Natural killer cell treated with Interleukin-12 subunit alpha and Interleukin-12 subunit beta and Interleukin-15 and Interleukin-18, amount 100 ng/mL, for 72 hours (primary cell): Measurements from ENCODE around the gene TAP2. TPM values are rescaled to one million over a fixed set of nuclear protein-coding genes. Genes with fewer than 3 reads are reported as not detected.

ENCODE experiments used
- ATAC-seq, 2 donors: fragments of 150-1000 bp; cut with Tn5 transposase in 1 of 2; sonication (Bioruptor Pico), chemical (Tn5 transposase) in 1 of 2; 2 replicates each; pipeline ENCODE4 v1.10.0; 2021
- DNase-seq: peaks from one replicate; pipeline ENCODE4 v3.0.0; 2022; ENCODE audit warnings: low spot score
- H3K27ac Mint-ChIP-seq, 2 donors: 1 replicate in 1 of 2; 2 replicates in 1 of 2; pipeline ENCODE4 v1.8.0; 2022; ENCODE audit warnings: mixed read lengths in 2 of 2, mild to moderate bottlenecking in 1 of 2, moderate library complexity in 1 of 2
- H3K27me3 Mint-ChIP-seq, 2 donors: 1 replicate in 1 of 2; 2 replicates in 1 of 2; pipeline ENCODE4 v1.8.0; 2022; ENCODE audit warnings: mixed read lengths in 2 of 2
- H3K36me3 Mint-ChIP-seq: one replicate; pipeline ENCODE4 v1.8.0; 2022; ENCODE audit warnings: mixed read lengths
- H3K4me1 Mint-ChIP-seq, 2 donors: 1 replicate in 1 of 2; 2 replicates in 1 of 2; pipeline ENCODE4 v1.8.0; 2022; ENCODE audit warnings: low read depth in 2 of 2, mixed read lengths in 2 of 2, mild to moderate bottlenecking in 1 of 2
- H3K4me3 Mint-ChIP-seq: one replicate; pipeline ENCODE4 v1.8.0; 2022; ENCODE audit warnings: mixed read lengths
- H3K9me3 Mint-ChIP-seq: 2 replicates; pipeline ENCODE4 v1.8.0; 2022; ENCODE audit warnings: mixed read lengths
- total RNA-seq, 2 donors: library from RNA; stranded (reverse); gene quantifications; one replicate each; pipeline ENCODE4 v1.2.3, GENCODE V29; 2022

TAP2 gene
- total RNA-seq, 2 donors from 2014 or later, result 220 to 252 TPM

- DNase-seq (no peak), ATAC-seq (no peak)
- H3K4me1 Mint-ChIP-seq, result peaks cover 8 to 35% of the 10 kb centered on the region in 2 donors
- no peaks in the 10 kb centered on the region for H3K9me3 Mint-ChIP-seq
- H3K27ac Mint-ChIP-seq, result peak overlapping the region; percentile 47 to 68
- peaks cover 7% of the 10 kb centered on the region for H3K36me3 Mint-ChIP-seq
- H3K27me3 Mint-ChIP-seq, result peaks cover 0 to 4% of the 10 kb centered on the region in 2 donors
- H3K4me3 Mint-ChIP-seq, result no peak overlapping the region
Measured at GRCh38 chr6:32865724-32866443, 27.3 kb upstream of the TAP2 start.

GRCh38 chr6:32862725-32863124, 24.2 kb upstream of the TAP2 start:
- H3K4me3 Mint-ChIP-seq, result no peak overlapping the region
- no peak for DNase-seq
- H3K9me3 Mint-ChIP-seq, result no peaks in the 10 kb centered on the region
- H3K27ac Mint-ChIP-seq, result peak overlapping the region in 1 of 2 donors; percentile 32
- no peaks in the 10 kb centered on the region for H3K27me3 Mint-ChIP-seq
- H3K4me1 Mint-ChIP-seq, result peaks cover 22 to 49% of the 10 kb centered on the region in 2 donors
- peaks cover 22% of the 10 kb centered on the region for H3K36me3 Mint-ChIP-seq
- ATAC-seq, result no peak

GRCh38 chr6:32860674-32861073, 22.1 kb upstream of the TAP2 start:
- Mint-ChIP-seq H3K9me3 (no peaks in the 10 kb centered on the region), H3K27ac (peak overlapping the region; percentile 55 to 88), H3K36me3 (peaks cover 38% of the 10 kb centered on the region), H3K4me1 (peaks cover 34 to 48% of the 10 kb centered on the region in 2 donors), H3K4me3 (no peak overlapping the region), H3K27me3 (no peaks in the 10 kb centered on the region)
- ATAC-seq, result no peak
- no peak for DNase-seq

- peak overlapping the region; percentile 80 to 98 for H3K27ac Mint-ChIP-seq
- H3K4me1 Mint-ChIP-seq, result peaks cover 43 to 56% of the 10 kb centered on the region in 2 donors
- no peak for ATAC-seq
- no peak overlapping the region for H3K4me3 Mint-ChIP-seq
- H3K27me3 Mint-ChIP-seq, result no peaks in the 10 kb centered on the region
- no peak for DNase-seq
- no peaks in the 10 kb centered on the region for H3K9me3 Mint-ChIP-seq
- peaks cover 50% of the 10 kb centered on the region for H3K36me3 Mint-ChIP-seq
Measured at GRCh38 chr6:32858194-32858593, 19.7 kb upstream of the TAP2 start.

GRCh38 chr6:32857156-32857891, 18.8 kb upstream of the TAP2 start:
- no peaks in the 10 kb centered on the region for H3K27me3 Mint-ChIP-seq
- H3K9me3 Mint-ChIP-seq, result no peaks in the 10 kb centered on the region
- peaks cover 56% of the 10 kb centered on the region for H3K36me3 Mint-ChIP-seq
- H3K4me3 Mint-ChIP-seq, result peak overlapping the region; percentile 30
- H3K27ac Mint-ChIP-seq, result peak overlapping the region; percentile 80 to 98
- H3K4me1 Mint-ChIP-seq, result peaks cover 43 to 57% of the 10 kb centered on the region in 2 donors
- ATAC-seq (no peak), DNase-seq (no peak)

- Mint-ChIP-seq H3K27ac (peak overlapping the region; percentile 98 to 100), H3K9me3 (no peaks in the 10 kb centered on the region), H3K36me3 (peaks cover 63% of the 10 kb centered on the region), H3K4me3 (peak overlapping the region; percentile 97), H3K4me1 (peaks cover 52 to 68% of the 10 kb centered on the region in 2 donors), H3K27me3 (no peaks in the 10 kb centered on the region)
- ATAC-seq (no peak), DNase-seq (no peak)
Measured at GRCh38 chr6:32855467-32856174, 17.1 kb upstream of the TAP2 start.

GRCh38 chr6:32854376-32855178, 16.0 kb upstream of the TAP2 start:
- Mint-ChIP-seq H3K27me3 (no peaks in the 10 kb centered on the region), H3K4me1 (peaks cover 57 to 71% of the 10 kb centered on the region in 2 donors), H3K27ac (peak overlapping the region; percentile 98 to 100), H3K9me3 (no peaks in the 10 kb centered on the region), H3K36me3 (peaks cover 71% of the 10 kb centered on the region), H3K4me3 (peak overlapping the region; percentile 97)
- ATAC-seq (peak; percentile 59 to 66), DNase-seq (peak; percentile 82)

- Mint-ChIP-seq H3K4me3 (peak within 1 kb of the TSS; percentile 97), H3K36me3 (peaks cover 76% of the 10 kb centered on the region), H3K4me1 (peaks cover 62 to 74% of the 10 kb centered on the region in 2 donors), H3K27ac (peak within 1 kb of the TSS; percentile 98 to 100), H3K27me3 (no peaks in the 10 kb centered on the region), H3K9me3 (no peaks in the 10 kb centered on the region)
- ATAC-seq (peak; percentile 90 to 92), DNase-seq (peak; percentile 97)
Measured at GRCh38 chr6:32853541-32854375, 15.2 kb upstream of the TAP2 start, which contains the start of the genes PSMB9 and TAP1. Gene PSMB9, plus strand, starts transcription at chr6:32854192. Its CDS starts 38 bp downstream, at chr6:32854230. Gene TAP1, minus strand, starts transcription at chr6:32853704. Its CDS starts 68 bp downstream, at chr6:32853636.

- peaks cover 62 to 75% of the 10 kb centered on the region in 2 donors for H3K4me1 Mint-ChIP-seq
- H3K27ac Mint-ChIP-seq, result peak overlapping the region; percentile 98 to 100
- H3K9me3 Mint-ChIP-seq, result no peaks in the 10 kb centered on the region
- DNase-seq (peak; percentile 85), ATAC-seq (peak; percentile 61 to 78)
- H3K27me3 Mint-ChIP-seq, result no peaks in the 10 kb centered on the region
- peak overlapping the region; percentile 97 for H3K4me3 Mint-ChIP-seq
- peaks cover 76% of the 10 kb centered on the region for H3K36me3 Mint-ChIP-seq
Measured at GRCh38 chr6:32852844-32853540, 14.5 kb upstream of the TAP2 start.

GRCh38 chr6:32852018-32852843, 13.7 kb upstream of the TAP2 start:
- ATAC-seq, result no peak
- DNase-seq, result no peak
- Mint-ChIP-seq H3K9me3 (no peaks in the 10 kb centered on the region), H3K4me1 (peaks cover 62 to 75% of the 10 kb centered on the region in 2 donors), H3K27ac (peak overlapping the region; percentile 98 to 100), H3K27me3 (no peaks in the 10 kb centered on the region), H3K4me3 (peak overlapping the region; percentile 97), H3K36me3 (peaks cover 76% of the 10 kb centered on the region)

- ATAC-seq (no peak), DNase-seq (no peak)
- Mint-ChIP-seq H3K27ac (peak overlapping the region; percentile 98 to 100), H3K36me3 (peaks cover 79% of the 10 kb centered on the region), H3K27me3 (no peaks in the 10 kb centered on the region), H3K9me3 (no peaks in the 10 kb centered on the region), H3K4me3 (peak overlapping the region; percentile 97), H3K4me1 (peaks cover 65 to 78% of the 10 kb centered on the region in 2 donors)
Measured at GRCh38 chr6:32851025-32851424, 12.5 kb upstream of the TAP2 start.
